Fibroblast of lung (primary cell): ENCODE results near the gene RHPN2. TPM values are rescaled to one million over a fixed set of nuclear protein-coding genes. Genes with fewer than 3 reads are reported as not detected.
A peak's percentile ranks its signal among the peaks of the same experiment; 100 is the strongest.

ENCODE experiments used
- DNase-seq, 2 donors: peaks; one replicate each; pipeline versions ENCODE4 v3.0.0 to v3.0.0-alpha.2; 2010; ENCODE audit warnings: low read depth in 2 of 2
- H2AFZ ChIP-seq: 2 replicates; pipeline ENCODE4 v1.5.1; 2012; ENCODE audit warnings: low read length, control low read depth, inconsistent platforms
- H3K27ac ChIP-seq: 2 replicates; pipeline ENCODE4 v1.5.1; 2011; ENCODE audit warnings: low read length, control low read depth; ENCODE audit not compliant: insufficient read depth
- H3K27me3 ChIP-seq: 2 replicates; pipeline ENCODE4 v1.5.1; 2011; ENCODE audit warnings: mild to moderate bottlenecking, low read length; ENCODE audit not compliant: control insufficient read depth, insufficient read depth
- H3K36me3 ChIP-seq: 2 replicates; pipeline ENCODE4 v1.5.1; 2011; ENCODE audit warnings: low read length; ENCODE audit not compliant: control insufficient read depth, insufficient read depth
- H3K4me1 ChIP-seq: 2 replicates; pipeline ENCODE4 v1.5.1; 2011; ENCODE audit warnings: low read length; ENCODE audit not compliant: control insufficient read depth, insufficient read depth; ENCODE audit errors: extremely low read depth
- H3K4me2 ChIP-seq: 2 replicates; pipeline ENCODE4 v1.5.1; 2011; ENCODE audit warnings: low read length, control low read depth; ENCODE audit not compliant: insufficient read depth; ENCODE audit errors: extremely low read depth
- H3K4me3 ChIP-seq, 4 experiments: fragments of 200-600 bp in 1 of 4; sonication (generic) in 1 of 4; replicated peaks in 1 of 4; 2 replicates each; pipeline ENCODE4 v1.5.1; 2011 to 2016; ENCODE audit warnings: low read length in 4 of 4, low read depth in 3 of 4, mild to moderate bottlenecking in 3 of 4, control low read depth in 2 of 4, inconsistent platforms in 1 of 4, mixed read lengths in 1 of 4; ENCODE audit not compliant: insufficient read depth in 1 of 4; ENCODE audit errors: control extremely low read depth in 1 of 4
- H3K79me2 ChIP-seq: 2 replicates; pipeline ENCODE4 v1.5.1; 2012; ENCODE audit warnings: mild to moderate bottlenecking, low read length, inconsistent platforms; ENCODE audit not compliant: control insufficient read depth, insufficient read depth
- H3K9ac ChIP-seq: 2 replicates; pipeline ENCODE4 v1.5.1; 2011; ENCODE audit warnings: mild to moderate bottlenecking, low read length, control low read depth; ENCODE audit not compliant: insufficient read depth
- H3K9me3 ChIP-seq: 2 replicates; pipeline ENCODE4 v1.5.1; 2012; ENCODE audit warnings: low read depth, low read length; ENCODE audit not compliant: control insufficient read depth, insufficient read depth
- H4K20me1 ChIP-seq: 2 replicates; pipeline ENCODE4 v1.5.1; 2011; ENCODE audit warnings: low read length; ENCODE audit not compliant: control insufficient read depth, insufficient read depth; ENCODE audit errors: extremely low read depth
- CTCF ChIP-seq, 2 donors: IDR thresholded peaks in 1 of 2; conservative IDR thresholded peaks in 1 of 2; 1 replicate in 1 of 2; 2 replicates in 1 of 2; pipeline ENCODE4 v1.5.1; 2011 to 2012; ENCODE audit warnings: low read length in 2 of 2, control low read depth in 1 of 2, inconsistent platforms in 1 of 2, low read depth in 1 of 2, mild to moderate bottlenecking in 1 of 2
- EZH2 ChIP-seq: IDR thresholded peaks from 2 replicates; pipeline ENCODE4 v1.5.1; 2012; ENCODE audit warnings: low read length, control low read depth, mild to moderate bottlenecking; ENCODE audit errors: missing control alignments
- polyA plus RNA-seq, 2 donors: library from polyadenylated mRNA; depleted of rRNA in 1 of 2; stranded (reverse) in 1 of 2; unstranded in 1 of 2; fragments of >200 nt; gene quantifications; 2 replicates each; pipeline ENCODE4 v1.2.1, GENCODE V29; 2011 to 2012; ENCODE audit warnings: missing spikeins in 1 of 2
- total RNA-seq: library from RNA; depleted of rRNA; stranded (reverse); fragments of >200 nt; gene quantifications from 2 replicates; pipeline ENCODE4 v1.2.1, GENCODE V29; 2014

The RHPN2 gene
- total and polyA plus RNA-seq, 2 donors (not counting 1 experiment from before 2014, with no cell fraction given) = 3.3 to 3.8 TPM

GRCh38 chr19:33052352-33052972, 12.2 kb downstream of the RHPN2 start:
- DNase-seq = peak; percentile 27 to 56
- Histone ChIP-seq H3K9me3 (no peaks in the 10 kb centered on the region), H3K36me3 (no peaks in the 10 kb centered on the region)

GRCh38 chr19:33050110-33050509, 14.6 kb downstream of the RHPN2 start:
- Histone ChIP-seq H4K20me1 (no peaks in the 10 kb centered on the region), H3K4me2 (no peak overlapping the region), H3K79me2 (no peaks in the 10 kb centered on the region), H3K9ac (no peak overlapping the region), H3K9me3 (no peaks in the 10 kb centered on the region), H3K27me3 (no peaks in the 10 kb centered on the region), H3K4me3 (no peak overlapping the region), H3K27ac (no peak overlapping the region), H2AFZ (no peak overlapping the region), H3K36me3 (no peaks in the 10 kb centered on the region), H3K4me1 (no peaks in the 10 kb centered on the region)
- no peak for DNase-seq
- TF ChIP-seq EZH2 (no peak), CTCF (conservative IDR thresholded peaks at IDR 0.05 in 1 of 2, IDR thresholded peaks at IDR 0.05 in 1 of 2; ENCODE audit: low read depth in 1 of 2, low read length in 2 of 2) (no peak)

More at GRCh38 chr19:33052352-33052972, 12.2 kb downstream of the RHPN2 start:
- Histone ChIP-seq H3K9ac (no peak overlapping the region), H3K4me1 (no peaks in the 10 kb centered on the region), H3K79me2 (no peaks in the 10 kb centered on the region), H3K4me2 (peak overlapping the region; percentile 13), H4K20me1 (no peaks in the 10 kb centered on the region), H3K27ac (no peak overlapping the region), H2AFZ (no peak overlapping the region), H3K27me3 (no peaks in the 10 kb centered on the region), H3K4me3 (no peak overlapping the region)
- TF ChIP-seq EZH2 = no peak
- TF ChIP-seq CTCF (conservative IDR thresholded peaks at IDR 0.05 in 1 of 2, IDR thresholded peaks at IDR 0.05 in 1 of 2; ENCODE audit: low read depth in 1 of 2, low read length in 2 of 2) = no peak

GRCh38 chr19:33048806-33049676, 15.6 kb downstream of the RHPN2 start:
- Histone ChIP-seq H3K9ac (no peak overlapping the region), H3K27ac (no peak overlapping the region), H3K4me1 (no peaks in the 10 kb centered on the region), H3K4me2 (no peak overlapping the region), H3K79me2 (no peaks in the 10 kb centered on the region), H2AFZ (no peak overlapping the region), H3K4me3 (no peak overlapping the region), H3K9me3 (no peaks in the 10 kb centered on the region), H3K36me3 (no peaks in the 10 kb centered on the region), H4K20me1 (no peaks in the 10 kb centered on the region), H3K27me3 (no peaks in the 10 kb centered on the region)
- peak in 1 of 2 donors; percentile 91 for DNase-seq
- TF ChIP-seq CTCF (conservative IDR thresholded peaks at IDR 0.05 in 1 of 2, IDR thresholded peaks at IDR 0.05 in 1 of 2; ENCODE audit: low read depth in 1 of 2, low read length in 2 of 2) (no peak), EZH2 (no peak)
